Measurements from ENCODE around the gene FZD8. TPM values are rescaled to one million over a fixed set of nuclear protein-coding genes. Genes with fewer than 3 reads are reported as not detected.
A peak's percentile ranks its signal among the peaks of the same experiment; 100 is the strongest.

Gene FZD8
- total RNA-seq, 1 experiment from 2014 or later, result 13.8 TPM

- Histone ChIP-seq H2BK15ac (ENCODE audit: low read depth, low read length) (no peak overlapping the region), H2AK5ac (ENCODE audit: insufficient read length, low read length) (no peak overlapping the region), H2BK12ac (ENCODE audit: insufficient read length, low read depth, low read length) (no peak overlapping the region), H3K27ac (ENCODE audit: insufficient read length, low read depth, low read length) (no peak overlapping the region), H2BK5ac (ENCODE audit: insufficient read length, low read length) (no peak overlapping the region), H3K4me2 (ENCODE audit: insufficient read depth, insufficient read length, low read length) (no peak overlapping the region), H3T11ph (ENCODE audit: low read length) (no peak overlapping the region), H3K4me1 (ENCODE audit: insufficient read depth, low read length) (no peaks in the 10 kb centered on the region), H3K79me1 (ENCODE audit: insufficient read depth, low read depth, low read length, poor library complexity, severe bottlenecking) (no peaks in the 10 kb centered on the region), H3K79me2 (ENCODE audit: insufficient read depth, low read length) (no peaks in the 10 kb centered on the region), H3K27me3 (ENCODE audit: insufficient read depth, low read length) (no peaks in the 10 kb centered on the region), H4K8ac (replicated peaks; ENCODE audit: insufficient read length, low read depth, low read length) (no peak overlapping the region), H2BK120ac (ENCODE audit: low read depth, low read length, poor library complexity, severe bottlenecking) (no peak overlapping the region), H4K20me1 (ENCODE audit: control insufficient read depth, insufficient read depth, insufficient read length) (no peaks in the 10 kb centered on the region), H3K18ac (ENCODE audit: insufficient read length, low read depth, low read length) (no peak overlapping the region), H4K5ac (ENCODE audit: insufficient read length, low read depth, low read length) (no peak overlapping the region), H2BK20ac (ENCODE audit: low read depth, low read length, poor library complexity, severe bottlenecking) (no peak overlapping the region), H3K14ac (ENCODE audit: insufficient read depth, low read length) (no peak overlapping the region), H4K91ac (ENCODE audit: insufficient read length, low read depth, low read length) (no peak overlapping the region), H3K23me2 (ENCODE audit: insufficient read length, low read depth, low read length, poor library complexity, severe bottlenecking) (no peaks in the 10 kb centered on the region), H3K4ac (ENCODE audit: low read depth, low read length) (no peak overlapping the region), H3K9ac (ENCODE audit: extremely low read depth, insufficient read length, low read length) (no peak overlapping the region), H2AFZ (ENCODE audit: low read length) (no peak overlapping the region), H3K56ac (ENCODE audit: insufficient read length, low read depth, low read length) (no peak overlapping the region), H3K9me3 (ENCODE audit: control insufficient read depth, low read depth, low read length) (no peaks in the 10 kb centered on the region), H3K23ac (ENCODE audit: insufficient read length, low read depth, low read length) (no peak overlapping the region)
- H3K4me1 Mint-ChIP-seq, result peaks cover 24 to 26% of the 10 kb centered on the region in 2 experiments
- no peak overlapping the region for H3K4me3 Mint-ChIP-seq
- peaks cover 0 to 9% (median 7%) of the 10 kb centered on the region in 3 experiments; a peak in 4 of 7 replicates for H3K36me3 Mint-ChIP-seq (ENCODE audit: insufficient read depth in 1 of 3, low read depth in 3 of 3)
- peaks cover 10 to 21% of the 10 kb centered on the region in 2 experiments; a peak in 4 of 5 replicates for H3K9me3 Mint-ChIP-seq
- no CpG with 5 or more reads among the region's 2 CpGs for WGBS (ENCODE audit: extremely low coverage, insufficient read length, low lambda C conversion rate)
- TF ChIP-seq, protein P1, sequence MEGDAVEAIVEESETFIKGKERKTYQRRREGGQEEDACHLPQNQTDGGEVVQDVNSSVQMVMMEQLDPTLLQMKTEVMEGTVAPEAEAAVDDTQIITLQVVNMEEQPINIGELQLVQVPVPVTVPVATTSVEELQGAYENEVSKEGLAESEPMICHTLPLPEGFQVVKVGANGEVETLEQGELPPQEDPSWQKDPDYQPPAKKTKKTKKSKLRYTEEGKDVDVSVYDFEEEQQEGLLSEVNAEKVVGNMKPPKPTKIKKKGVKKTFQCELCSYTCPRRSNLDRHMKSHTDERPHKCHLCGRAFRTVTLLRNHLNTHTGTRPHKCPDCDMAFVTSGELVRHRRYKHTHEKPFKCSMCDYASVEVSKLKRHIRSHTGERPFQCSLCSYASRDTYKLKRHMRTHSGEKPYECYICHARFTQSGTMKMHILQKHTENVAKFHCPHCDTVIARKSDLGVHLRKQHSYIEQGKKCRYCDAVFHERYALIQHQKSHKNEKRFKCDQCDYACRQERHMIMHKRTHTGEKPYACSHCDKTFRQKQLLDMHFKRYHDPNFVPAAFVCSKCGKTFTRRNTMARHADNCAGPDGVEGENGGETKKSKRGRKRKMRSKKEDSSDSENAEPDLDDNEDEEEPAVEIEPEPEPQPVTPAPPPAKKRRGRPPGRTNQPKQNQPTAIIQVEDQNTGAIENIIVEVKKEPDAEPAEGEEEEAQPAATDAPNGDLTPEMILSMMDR (conservative IDR thresholded peaks at IDR 0.05), result peak; percentile 56; the same call in 2 of the 3 replicates
- H3K27me3 Mint-ChIP-seq (ENCODE audit: low read depth), result peaks cover 4% of the 10 kb centered on the region
- no peak overlapping the region for H3K27ac Mint-ChIP-seq
- no peak for DNase-seq
Observed at GRCh38 chr10:35600193-35600592, 41.9 kb downstream of the FZD8 start.

All from H9 (cell line).